ENCODE data around the gene ABHD16A. TPM values are rescaled to one million over a fixed set of nuclear protein-coding genes. Genes with fewer than 3 reads are reported as not detected.
A peak's percentile ranks its signal among the peaks of the same experiment; 100 is the strongest.

The ABHD16A gene
- total and polyA plus RNA-seq, 8 donors = 15.1 to 122 (median 46.8) TPM

- Histone ChIP-seq H3K4me3 (peak overlapping the region; percentile 69 to 87 (median 80)), H3K27ac (peak overlapping the region; percentile 78 to 93 (median 91)), H3K4me1 (peaks cover 40 to 85% (median 76%) of the 10 kb centered on the region in 4 donors), H3K36me3 (peaks cover 14 to 52% (median 48%) of the 10 kb centered on the region in 4 donors), H3K27me3 (no peaks in the 10 kb centered on the region), H3K9me3 (no peaks in the 10 kb centered on the region)
- intact Hi-C loops (cut with DNase I; ENCODE audit: low total_unique reads) = no loop called here
- TF ChIP-seq CTCF (IDR thresholded peaks at IDR 0.05) = no peak
- TF ChIP-seq POLR2A (IDR thresholded peaks at IDR 0.05) = no peak
- no peak for TF ChIP-seq POLR2AphosphoS5 (IDR thresholded peaks at IDR 0.05)
- no peak for TF ChIP-seq EP300 (IDR thresholded peaks at IDR 0.05)
- WGBS, 5 donors = 6 to 28% (median 12%) methylated on average over 13 of the region's 13 CpGs
- DNase-seq = peak in 1 of 2 donors; percentile 54
These were observed 43.3 kb downstream of the ABHD16A start for GRCh38 chr6:31659649-31660380.

GRCh38 chr6:31658983-31659648 is 44.0 kb downstream of the ABHD16A start:
- Histone ChIP-seq H3K27ac (peak overlapping the region; percentile 78 to 93 (median 91)), H3K4me3 (peak overlapping the region; percentile 69 to 87 (median 80)), H3K9me3 (no peaks in the 10 kb centered on the region), H3K27me3 (no peaks in the 10 kb centered on the region), H3K4me1 (peaks cover 37 to 82% (median 74%) of the 10 kb centered on the region in 4 donors), H3K36me3 (peaks cover 14 to 52% (median 48%) of the 10 kb centered on the region in 4 donors)
- no peak for DNase-seq
- WGBS, 5 donors = 77 to 83% (median 81%) methylated on average over 12 to 13 of the region's 13 CpGs
- TF ChIP-seq EP300 (IDR thresholded peaks at IDR 0.05) = no peak
- TF ChIP-seq POLR2A (IDR thresholded peaks at IDR 0.05) = no peak
- no peak for TF ChIP-seq POLR2AphosphoS5 (IDR thresholded peaks at IDR 0.05)
- TF ChIP-seq CTCF (IDR thresholded peaks at IDR 0.05) = no peak
- intact Hi-C loops (cut with DNase I; ENCODE audit: low total_unique reads) = no loop called here

DNA sequence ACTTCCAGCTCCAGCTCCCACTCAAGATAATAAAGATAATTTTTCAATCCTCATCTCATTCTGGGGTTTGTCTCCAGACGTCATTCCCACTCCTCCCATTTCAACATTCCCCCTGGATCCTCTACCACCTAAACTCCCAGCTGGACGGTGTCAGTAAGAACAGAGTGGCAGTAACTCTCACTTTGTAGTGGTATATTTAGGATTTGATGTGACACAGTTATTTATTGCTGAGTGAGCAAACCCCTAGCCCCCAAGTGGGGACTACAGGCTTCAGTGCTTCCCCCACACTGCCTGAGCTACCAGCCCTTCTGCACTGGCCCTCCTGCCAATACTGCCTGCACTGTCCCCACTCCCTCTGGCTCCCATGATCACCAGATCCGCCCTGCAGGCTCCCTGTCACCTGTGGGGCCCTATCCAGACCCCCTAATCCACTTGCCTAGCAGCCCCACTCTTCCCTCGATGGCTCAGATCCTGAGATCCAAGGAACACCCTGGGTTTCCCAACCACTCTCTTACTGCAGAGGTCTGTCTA is 44.9 kb downstream of the ABHD16A start:
- H3K27ac ChIP-seq = peak overlapping the region in 3 of 5 donors; percentile 87 to 92 (median 91)
- WGBS, 5 donors = 77 to 88% (median 84%) methylated on average over 4 of the region's 4 CpGs

More for the DNA sequence above, 44.9 kb downstream of the ABHD16A start:
- H3K4me1 ChIP-seq = peaks cover 34 to 82% (median 73%) of the 10 kb centered on the region in 4 donors
- H3K9me3 ChIP-seq = no peaks in the 10 kb centered on the region
- peaks cover 14 to 47% (median 44%) of the 10 kb centered on the region in 4 donors for H3K36me3 ChIP-seq
- no peaks in the 10 kb centered on the region for H3K27me3 ChIP-seq
- peak overlapping the region in 1 of 4 donors; percentile 83 for H3K4me3 ChIP-seq
- DNase-seq = no peak
- TF ChIP-seq CTCF (IDR thresholded peaks at IDR 0.05) (no peak), POLR2A (IDR thresholded peaks at IDR 0.05) (no peak), EP300 (IDR thresholded peaks at IDR 0.05) (no peak), POLR2AphosphoS5 (IDR thresholded peaks at IDR 0.05) (no peak)
- intact Hi-C loops (cut with DNase I; ENCODE audit: low total_unique reads) = no loop called here
